GM21619 (cell line): Measurements from ENCODE around the gene PCGF3.
"Not testable (repeated sequence)": the region's sequence is repeated elsewhere in the genome, so short reads cannot be mapped to it uniquely, and the experiment has no call there.

Experiments used
- ATAC-seq: cut with Tn5 transposase; IDR thresholded peaks from one replicate; pipeline ENCODE4 v1.9.1; 2021; ENCODE audit not compliant: unreplicated experiment

Gene PCGF3

GRCh38 chr4:682490-683172 lies 23.0 kb upstream of the PCGF3 start:
- ATAC-seq: no peak

GRCh38 chr4:683247-683897 lies 22.3 kb upstream of the PCGF3 start:
- ATAC-seq: no peak

GRCh38 chr4:683982-684622 lies 21.5 kb upstream of the PCGF3 start:
- no peak for ATAC-seq

GRCh38 chr4:684623-685327 lies 20.9 kb upstream of the PCGF3 start:
- ATAC-seq: no peak

GRCh38 chr4:685679-686412 lies 19.8 kb upstream of the PCGF3 start:
- ATAC-seq: no peak

- ATAC-seq: no peak
These were observed 19.1 kb upstream of the PCGF3 start for GRCh38 chr4:686413-687040.

- no peak for ATAC-seq
These were observed 18.3 kb upstream of the PCGF3 start for GRCh38 chr4:687048-687970.

GRCh38 chr4:687971-688853 lies 17.4 kb upstream of the PCGF3 start:
- ATAC-seq: no peak

GRCh38 chr4:688854-689681 lies 16.6 kb upstream of the PCGF3 start, which contains the start of gene SLC49A3:
Gene SLC49A3 (minus strand): TSS chr4:689151. CDS start chr4:689127, 24 bp downstream.
- no peak for ATAC-seq

- ATAC-seq: no peak
These were observed 15.9 kb upstream of the PCGF3 start for GRCh38 chr4:689723-690122.

GRCh38 chr4:692771-693554 lies 12.7 kb upstream of the PCGF3 start:
- no peak for ATAC-seq

- ATAC-seq: not testable (repeated sequence)
These were observed 11.2 kb upstream of the PCGF3 start for GRCh38 chr4:694341-694940.

- peak; percentile 9 for ATAC-seq
These were observed 5.6 kb upstream of the PCGF3 start for GRCh38 chr4:699816-700580.

GRCh38 chr4:700587-701264 lies 4.9 kb upstream of the PCGF3 start:
- no peak for ATAC-seq

GRCh38 chr4:702618-703048 lies 3.0 kb upstream of the PCGF3 start:
- no peak for ATAC-seq
